NCI-H748 (cell line): ENCODE measurements around the gene MAPK8.
A peak's percentile ranks its signal among the peaks of the same experiment; 100 is the strongest.
"Not testable (repeated sequence)": the region's sequence is repeated elsewhere in the genome, so short reads cannot be mapped to it uniquely, and the experiment has no call there.

Source experiments
- DNase-seq: peaks from one replicate; lab custom pipeline; 2025; ENCODE audit not compliant: unreplicated experiment; lab: John Stamatoyannopoulos, UW

Gene MAPK8

GRCh38 chr10:48333856-48334255 lies 27.4 kb downstream of the MAPK8 start:
- DNase-seq: no peak

- no peak for DNase-seq
These were observed 29.3 kb downstream of the MAPK8 start for GRCh38 chr10:48335788-48336187.

- DNase-seq: no peak
These were observed 30.6 kb downstream of the MAPK8 start for GRCh38 chr10:48336978-48337599.

- DNase-seq: no peak
These were observed 34.3 kb downstream of the MAPK8 start for GRCh38 chr10:48340734-48341133.

GRCh38 chr10:48343106-48343505 lies 36.6 kb downstream of the MAPK8 start:
- DNase-seq: no peak

- no peak for DNase-seq
These were observed 37.6 kb downstream of the MAPK8 start for GRCh38 chr10:48343921-48344598.

- DNase-seq: not testable (repeated sequence)
These were observed 39.8 kb downstream of the MAPK8 start for GRCh38 chr10:48346248-48346647.

- not testable (repeated sequence) for DNase-seq
These were observed 41.1 kb downstream of the MAPK8 start for GRCh38 chr10:48347539-48347938.

GRCh38 chr10:48347943-48348342 lies 41.5 kb downstream of the MAPK8 start:
- DNase-seq: not testable (repeated sequence)

- no peak for DNase-seq
These were observed 46.8 kb downstream of the MAPK8 start for GRCh38 chr10:48353246-48353645.

- DNase-seq: no peak
These were observed 51.2 kb downstream of the MAPK8 start for GRCh38 chr10:48357631-48358030.

GRCh38 chr10:48358162-48358561 lies 51.7 kb downstream of the MAPK8 start:
- no peak for DNase-seq

GRCh38 chr10:48358838-48359237 lies 52.4 kb downstream of the MAPK8 start:
- no peak for DNase-seq

- DNase-seq: peak; percentile 53
These were observed 54.7 kb downstream of the MAPK8 start for GRCh38 chr10:48361176-48361575.

- peak; percentile 78 for DNase-seq
These were observed 57.3 kb downstream of the MAPK8 start for GRCh38 chr10:48363617-48364355.

GRCh38 chr10:48364659-48365405 lies 58.4 kb downstream of the MAPK8 start:
- DNase-seq: peak; percentile 86

GRCh38 chr10:48365668-48366067 lies 59.2 kb downstream of the MAPK8 start:
- no peak for DNase-seq

GRCh38 chr10:48366261-48366660 lies 59.8 kb downstream of the MAPK8 start:
- no peak for DNase-seq

GRCh38 chr10:48369501-48369900 lies 63.0 kb downstream of the MAPK8 start:
- no peak for DNase-seq

- DNase-seq: no peak
These were observed 71.5 kb downstream of the MAPK8 start for GRCh38 chr10:48377751-48378530.

GRCh38 chr10:48378675-48379074 lies 72.2 kb downstream of the MAPK8 start:
- no peak for DNase-seq
